Endothelial cell of umbilical vein (primary cell): Measurements from ENCODE around the gene LIN28A. TPM values are rescaled to one million over a fixed set of nuclear protein-coding genes. Genes with fewer than 3 reads are reported as not detected.
A peak's percentile ranks its signal among the peaks of the same experiment; 100 is the strongest.

ENCODE experiments used
- BruUV-seq: library from RNA; stranded (reverse); fragments of 400-500 nt; replicated peaks from 2 replicates; lab custom pipeline; 2021; lab: Mats Ljungman, UMichigan
- CTCF ChIA-PET: fragments of 300-600, 350-600 bp; sonication (Branson Sonifier 250); formaldehyde crosslinking; loops from one replicate; lab custom pipeline; 2021; ENCODE audit warnings: antibody characterized with exemption, inconsistent platforms; lab: Charles Lee
- POLR2A ChIA-PET: fragments of 300-600, 350-600 bp; sonication (Branson Sonifier 250); formaldehyde crosslinking; loops from one replicate; lab custom pipeline; 2021; ENCODE audit warnings: antibody characterized with exemption, inconsistent platforms; lab: Charles Lee
- DNase-seq: peaks from one replicate; pipeline ENCODE4 v3.0.0-alpha.2; 2011; ENCODE audit warnings: low read depth, low spot score
- FAIRE-seq: peaks from 2 replicates; lab custom pipeline; 2011; peaks lifted over from hg19 to GRCh38; lab: Jason Lieb, UNC
- H2AFZ ChIP-seq: 2 replicates; pipeline ENCODE4 v1.6.0; 2012; ENCODE audit warnings: low read depth, low read length, control low read depth, inconsistent platforms
- H3K27ac ChIP-seq: 2 replicates; pipeline ENCODE4 v1.5.1; 2011; ENCODE audit warnings: low read depth, mild to moderate bottlenecking, control low read depth, low read length, moderate library complexity; ENCODE audit not compliant: insufficient read depth
- H3K27me3 ChIP-seq, 2 experiments: 2 replicates each; pipeline versions ENCODE4 v1.6.0 to v1.6.1; 2011; ENCODE audit warnings: low read length in 2 of 2, mixed read lengths in 1 of 2; ENCODE audit not compliant: control insufficient read depth in 2 of 2, insufficient read depth in 2 of 2
- H3K36me3 ChIP-seq, 2 experiments: 2 replicates in 1 of 2; 3 replicates in 1 of 2; pipeline ENCODE4 v1.5.1; 2011; ENCODE audit warnings: low read length in 2 of 2, mild to moderate bottlenecking in 1 of 2, moderate library complexity in 1 of 2; ENCODE audit not compliant: control insufficient read depth in 2 of 2, insufficient read depth in 2 of 2; ENCODE audit errors: extremely low read depth in 1 of 2
- H3K4me1 ChIP-seq: 3 replicates; pipeline ENCODE4 v1.5.1; 2011; ENCODE audit warnings: mild to moderate bottlenecking, low read length; ENCODE audit not compliant: control insufficient read depth, insufficient read depth; ENCODE audit errors: extremely low read depth
- H3K4me2 ChIP-seq: 2 replicates; pipeline ENCODE4 v1.6.1; 2011; ENCODE audit warnings: low read length, control low read depth, mixed read lengths; ENCODE audit not compliant: insufficient read depth
- H3K4me3 ChIP-seq, 3 experiments: fragments of 200-600 bp in 1 of 3; sonication (generic), shearing (Covaris generic) in 1 of 3; replicated peaks in 1 of 3; 2 replicates each; pipeline ENCODE4 v1.5.1; 2011 to 2016; ENCODE audit warnings: control low read depth in 3 of 3, low read length in 3 of 3, mild to moderate bottlenecking in 2 of 3, inconsistent platforms in 1 of 3, low read depth in 1 of 3, moderate library complexity in 1 of 3; ENCODE audit not compliant: insufficient read depth in 1 of 3
- H3K79me2 ChIP-seq: 2 replicates; pipeline ENCODE4 v1.6.0; 2012; ENCODE audit warnings: low read length, inconsistent platforms; ENCODE audit not compliant: control insufficient read depth, insufficient read depth
- H3K9ac ChIP-seq: replicated peaks from 2 replicates; pipeline ENCODE3; 2011; ENCODE audit warnings: low read length, control low read depth; ENCODE audit not compliant: insufficient read depth; ENCODE audit errors: extremely low read depth
- H3K9me1 ChIP-seq: replicated peaks from 3 replicates; pipeline ENCODE4 v1.6.0; 2011; ENCODE audit warnings: mild to moderate bottlenecking, low read length; ENCODE audit not compliant: control insufficient read depth, insufficient read depth; ENCODE audit errors: extremely low read depth
- H3K9me3 ChIP-seq: replicated peaks from 2 replicates; pipeline ENCODE4 v1.5.1; 2012; ENCODE audit warnings: low read length, inconsistent platforms; ENCODE audit not compliant: control insufficient read depth, insufficient read depth
- H4K20me1 ChIP-seq: replicated peaks from 2 replicates; pipeline ENCODE3; 2011; ENCODE audit warnings: mild to moderate bottlenecking, low read length; ENCODE audit not compliant: control insufficient read depth, insufficient read depth; ENCODE audit errors: extremely low read depth
- CTCF ChIP-seq, 2 donors: IDR thresholded peaks; 1 replicate in 1 of 2; 2 replicates in 1 of 2; pipeline ENCODE4 v1.5.1; 2011; ENCODE audit warnings: low read length in 2 of 2, mild to moderate bottlenecking in 2 of 2, moderate library complexity in 2 of 2, control low read depth in 1 of 2, inconsistent platforms in 1 of 2, low read depth in 1 of 2; ENCODE audit not compliant: insufficient read depth in 1 of 2; ENCODE audit errors: extremely low read depth in 1 of 2
- EZH2 ChIP-seq: IDR thresholded peaks from 2 replicates; pipeline ENCODE4 v1.6.1; 2012; ENCODE audit warnings: borderline replicate concordance, low read depth, mild to moderate bottlenecking, moderate library complexity, low read length, inconsistent platforms; ENCODE audit not compliant: severe bottlenecking
- FOS ChIP-seq: IDR thresholded peaks from 2 replicates; pipeline ENCODE4 v1.6.1; 2011; ENCODE audit warnings: mild to moderate bottlenecking, low read length, moderate library complexity, borderline replicate concordance; ENCODE audit not compliant: insufficient read depth
- GATA2 ChIP-seq: IDR thresholded peaks from 2 replicates; pipeline ENCODE4 v1.7.0; 2011; ENCODE audit warnings: low read depth, mild to moderate bottlenecking, moderate library complexity, mixed read lengths, low read length; ENCODE audit not compliant: insufficient read length, insufficient read depth
- JUN ChIP-seq: IDR thresholded peaks from 2 replicates; pipeline ENCODE4 v1.6.1; 2011; ENCODE audit warnings: borderline replicate concordance, low read depth; ENCODE audit not compliant: insufficient read length, insufficient read depth
- MAX ChIP-seq: IDR thresholded peaks from 2 replicates; pipeline ENCODE4 v1.6.1; 2011; ENCODE audit not compliant: insufficient read depth, insufficient read length
- MYC ChIP-seq: IDR thresholded peaks from one replicate; pipeline ENCODE4 v1.6.1; 2011; ENCODE audit warnings: mild to moderate bottlenecking, low read depth, low read length
- POLR2A ChIP-seq: IDR thresholded peaks from 2 replicates; pipeline ENCODE4 v1.6.1; 2012; ENCODE audit warnings: low read depth, mild to moderate bottlenecking, control low read depth, low read length
- POLR2AphosphoS5 ChIP-seq: IDR thresholded peaks from 2 replicates; pipeline ENCODE4 v1.6.1; 2012; ENCODE audit warnings: low read depth, mild to moderate bottlenecking, control low read depth, low read length, moderate library complexity; ENCODE audit not compliant: insufficient read depth
- dilution Hi-C: fragments of 300-500 bp; cut with MboI; formaldehyde crosslinking; loops from one replicate; pipeline ENCODE4 v1.15.0; 2019; ENCODE audit warnings: low sequenced_read_pairs; ENCODE audit not compliant: extremely low pct_ligation_motif_present
- intact Hi-C: fragments of 100-400 bp; cut with micrococcal nuclease; formaldehyde crosslinking; loops from one replicate; pipeline ENCODE4 v1.10.0; 2022
- polyA plus RNA-seq, 4 experiments: library from polyadenylated mRNA; depleted of rRNA in 3 of 4; stranded (reverse) in 3 of 4; unstranded in 1 of 4; fragments of >200 nt; gene quantifications; 2 replicates each; pipeline versions ENCODE4 v1.2.1 to v1.2.3, GENCODE V29; 2011 to 2012; ENCODE audit warnings: missing spikeins in 1 of 4
- total RNA-seq: library from RNA; stranded (reverse); gene quantifications from 2 replicates; pipeline ENCODE4 v1.2.3, GENCODE V29; 2021

LIN28A gene
- total and polyA plus RNA-seq, 2 donors (not counting 3 experiments of a cell fraction or from before 2014, with no cell fraction given): 0.11 TPM; not detected in 1

GRCh38 chr1:26362331-26362730 lies 48.3 kb upstream of the LIN28A start:
- Histone ChIP-seq H3K27ac (no peak overlapping the region), H3K27me3 (peaks cover 23 to 25% of the 10 kb centered on the region in 2 experiments), H3K9me1 (no peaks in the 10 kb centered on the region), H3K36me3 (no peaks in the 10 kb centered on the region), H3K79me2 (no peaks in the 10 kb centered on the region), H3K4me1 (no peaks in the 10 kb centered on the region), H2AFZ (no peak overlapping the region), H3K9ac (no peak overlapping the region), H3K4me2 (no peak overlapping the region), H3K9me3 (no peaks in the 10 kb centered on the region), H4K20me1 (no peaks in the 10 kb centered on the region), H3K4me3 (no peak overlapping the region)
- no peak for DNase-seq
- intact Hi-C loops: loop anchor here (2.0 to 5.0 kb wide), 2 partner anchors 40 to 88 kb away; no protein-coding TSS in a partner anchor
- ChIA-PET CTCF (interaction anchor here (1.0 to 3.2 kb wide), 8 partner anchors 12 to 327 kb away, joined by 3 to 16 read pairs (median 10); no protein-coding TSS in a partner anchor), POLR2A (no interaction called here)
- dilution Hi-C loops: no loop called here
- FAIRE-seq: no peak
- no TSS peak for BruUV-seq
- no peak for TF ChIP-seq MYC
- no peak for TF ChIP-seq POLR2A
- TF ChIP-seq EZH2: no peak
- TF ChIP-seq JUN: no peak
- TF ChIP-seq POLR2AphosphoS5: no peak

GRCh38 chr1:26363549-26364448 lies 46.8 kb upstream of the LIN28A start:
- Histone ChIP-seq H3K9me1 (no peaks in the 10 kb centered on the region), H3K9ac (no peak overlapping the region), H3K27ac (no peak overlapping the region), H3K4me1 (no peaks in the 10 kb centered on the region), H3K27me3 (peaks cover 18 to 23% of the 10 kb centered on the region in 2 experiments), H4K20me1 (no peaks in the 10 kb centered on the region), H3K36me3 (no peaks in the 10 kb centered on the region), H3K4me2 (no peak overlapping the region), H3K79me2 (no peaks in the 10 kb centered on the region), H3K9me3 (no peaks in the 10 kb centered on the region), H2AFZ (no peak overlapping the region), H3K4me3 (no peak overlapping the region)
- POLR2A ChIA-PET: interaction anchor here (0.6 kb wide), 1 partner anchor 139 kb away, joined by 10 read pairs; no protein-coding TSS in a partner anchor
- CTCF ChIA-PET: interaction anchor here (0.6 to 3.2 kb wide), 31 partner anchors 9 to 429 kb away, joined by 3 to 35 read pairs (median 4); partner anchors contain the start of genes SH3BGRL3 and ZNF593
- no TSS peak for BruUV-seq
- FAIRE-seq (peak; percentile 90), DNase-seq (peak; percentile 67)
- dilution Hi-C loops (no loop called here), intact Hi-C loops (loop anchor here (1.0 to 5.0 kb wide), 5 partner anchors 41 to 258 kb away; partner anchors contain the start of gene ZNF593)
- TF ChIP-seq FOS: no peak
- TF ChIP-seq MYC: no peak
- no peak for TF ChIP-seq MAX
- TF ChIP-seq CTCF (IDR thresholded peaks at IDR 0.05; ENCODE audit: extremely low read depth in 1 of 2, insufficient read depth in 1 of 2, low read depth in 1 of 2, low read length in 2 of 2): peak; percentile 96 to 99
- no peak for TF ChIP-seq GATA2
- no peak for TF ChIP-seq POLR2AphosphoS5
